ENCODE data around the gene THTPA.

DNA sequence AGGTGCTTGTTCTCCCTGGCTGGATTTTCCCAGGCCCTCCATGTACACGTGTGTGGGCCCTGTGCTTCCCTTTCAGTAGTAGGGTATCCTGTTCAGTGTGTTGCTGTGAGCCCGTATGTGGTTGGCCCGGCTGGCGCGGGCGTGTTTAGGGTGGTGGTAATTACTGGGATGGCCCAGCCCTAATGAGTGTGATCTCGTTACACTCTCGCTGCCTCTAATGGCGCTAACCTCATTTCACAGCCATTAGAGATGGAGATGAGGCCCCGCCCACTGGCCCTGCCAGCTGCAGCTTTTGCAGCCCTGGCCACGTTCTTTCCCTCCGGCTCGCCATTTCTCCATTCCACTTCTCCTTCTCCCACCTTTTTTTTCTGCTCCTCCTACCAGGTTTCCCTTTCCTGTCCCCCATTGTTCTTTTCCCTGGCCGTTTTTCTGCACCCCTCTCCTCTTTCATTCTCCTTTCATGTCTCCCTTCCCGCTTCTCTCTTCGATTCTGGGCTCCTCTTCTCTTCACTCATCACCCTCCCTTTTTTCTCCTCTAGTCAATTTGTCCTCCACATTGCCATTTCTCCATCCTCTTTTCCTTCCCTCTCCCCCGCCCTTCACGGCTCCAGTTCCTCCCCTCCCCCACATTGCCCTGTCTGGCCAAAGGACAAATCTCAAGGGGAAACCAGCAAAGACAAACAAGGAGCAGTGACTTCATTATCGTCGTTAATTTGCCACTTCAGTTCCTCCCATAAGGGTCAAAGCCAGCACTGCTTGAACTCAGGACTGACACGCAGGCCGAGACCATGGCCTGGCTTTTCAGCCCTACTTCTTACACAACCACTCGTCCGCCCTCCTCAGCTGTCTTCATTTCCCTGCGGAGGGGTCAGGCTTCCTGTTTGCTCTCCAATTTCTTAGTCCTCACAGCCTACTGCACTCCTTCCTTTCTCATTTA, 11.3 kb upstream of the THTPA start:
- TF ChIP-seq, protein P1, sequence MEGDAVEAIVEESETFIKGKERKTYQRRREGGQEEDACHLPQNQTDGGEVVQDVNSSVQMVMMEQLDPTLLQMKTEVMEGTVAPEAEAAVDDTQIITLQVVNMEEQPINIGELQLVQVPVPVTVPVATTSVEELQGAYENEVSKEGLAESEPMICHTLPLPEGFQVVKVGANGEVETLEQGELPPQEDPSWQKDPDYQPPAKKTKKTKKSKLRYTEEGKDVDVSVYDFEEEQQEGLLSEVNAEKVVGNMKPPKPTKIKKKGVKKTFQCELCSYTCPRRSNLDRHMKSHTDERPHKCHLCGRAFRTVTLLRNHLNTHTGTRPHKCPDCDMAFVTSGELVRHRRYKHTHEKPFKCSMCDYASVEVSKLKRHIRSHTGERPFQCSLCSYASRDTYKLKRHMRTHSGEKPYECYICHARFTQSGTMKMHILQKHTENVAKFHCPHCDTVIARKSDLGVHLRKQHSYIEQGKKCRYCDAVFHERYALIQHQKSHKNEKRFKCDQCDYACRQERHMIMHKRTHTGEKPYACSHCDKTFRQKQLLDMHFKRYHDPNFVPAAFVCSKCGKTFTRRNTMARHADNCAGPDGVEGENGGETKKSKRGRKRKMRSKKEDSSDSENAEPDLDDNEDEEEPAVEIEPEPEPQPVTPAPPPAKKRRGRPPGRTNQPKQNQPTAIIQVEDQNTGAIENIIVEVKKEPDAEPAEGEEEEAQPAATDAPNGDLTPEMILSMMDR (IDR thresholded peaks at IDR 0.05): no peak
- TF ChIP-seq POLR2A (IDR thresholded peaks at IDR 0.05): no peak

Data from uterus (tissue), 2 donors.